SU-DHL-6 (cell line): ENCODE measurements around the gene COIL.

Source experiments
- CTCF ChIP-seq: fragments of 200-600 bp; sonication (generic); IDR thresholded peaks from one replicate; pipeline ENCODE4 v1.5.1; 2017; ENCODE audit warnings: antibody characterized with exemption, mild to moderate bottlenecking, low read length, moderate library complexity; ENCODE audit not compliant: insufficient read depth, poor library complexity, severe bottlenecking
- EZH2phosphoT487 ChIP-seq: fragments of 200-600 bp; sonication (generic), shearing (Covaris generic); conservative IDR thresholded peaks from 2 replicates; pipeline ENCODE4 v1.6.1; 2018; ENCODE audit warnings: mild to moderate bottlenecking, antibody characterized with exemption, low read length, moderate library complexity, mixed read lengths

DNA sequence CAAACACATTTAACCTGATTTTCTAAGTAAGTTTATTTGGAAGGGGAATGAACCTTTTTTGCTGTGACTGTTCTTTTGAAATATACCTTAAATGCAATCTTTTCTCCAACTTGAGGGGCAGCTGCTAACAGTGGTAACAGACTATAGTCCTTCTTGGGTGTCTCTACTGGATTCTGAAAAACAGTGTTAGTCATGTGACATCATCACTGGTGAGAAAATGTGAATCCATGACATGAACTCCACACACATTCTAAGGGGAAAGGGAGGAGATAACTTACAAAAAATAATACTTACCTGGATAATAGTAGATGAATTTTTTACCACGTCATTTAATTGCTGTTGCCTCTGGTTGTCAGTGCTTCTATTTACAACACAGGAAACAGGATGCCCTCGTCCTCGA is 11.3 kb downstream of the COIL start:
- TF ChIP-seq CTCF (no peak), EZH2phosphoT487 (no peak)
